GM12872 (cell line): ENCODE results near the gene TET2.

Experiments used
- TF ChIP-seq, protein P1 (sequence below): IDR thresholded peaks from 3 replicates; pipeline ENCODE4 v1.5.1; 2011; ENCODE audit warnings: low read depth, mild to moderate bottlenecking, low read length, moderate library complexity; ENCODE audit not compliant: insufficient read depth

TET2 gene

DNA sequence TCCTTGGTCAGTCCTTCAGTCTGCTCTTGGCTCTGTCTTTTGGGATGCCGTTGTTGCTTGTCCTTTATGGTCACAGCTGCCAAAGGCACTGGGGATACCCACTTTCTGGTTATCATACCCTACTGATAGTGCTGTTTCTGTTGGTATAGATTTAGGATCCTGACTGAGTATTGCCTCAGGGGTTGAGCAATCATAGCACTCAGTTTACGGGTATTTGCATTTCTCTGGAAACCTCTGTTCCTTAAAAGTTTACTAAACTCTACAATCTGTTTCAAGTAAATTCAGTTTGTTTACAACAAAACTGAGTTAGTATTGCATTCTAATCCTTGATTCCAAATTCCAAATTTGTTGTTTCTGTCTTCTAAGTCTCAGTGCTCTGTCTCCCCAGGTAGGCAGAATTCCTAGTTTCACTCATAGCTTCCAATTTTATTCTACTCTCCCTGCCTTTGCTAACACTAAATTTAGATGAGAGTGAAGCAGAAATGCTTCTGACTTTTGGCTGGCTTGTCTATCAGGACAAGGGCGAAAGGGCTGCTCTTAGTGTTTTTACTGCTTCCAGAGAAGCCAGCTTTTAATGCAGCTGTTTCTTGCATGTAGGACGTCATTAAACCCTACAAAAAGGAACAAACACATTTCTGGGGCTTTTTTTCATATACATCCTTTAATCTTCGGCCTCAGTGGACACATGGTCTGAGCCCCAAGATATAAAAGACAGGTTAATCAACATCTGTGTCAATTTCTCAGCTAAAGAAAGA is 17.2 kb upstream of the TET2 start:
- TF ChIP-seq, protein P1, sequence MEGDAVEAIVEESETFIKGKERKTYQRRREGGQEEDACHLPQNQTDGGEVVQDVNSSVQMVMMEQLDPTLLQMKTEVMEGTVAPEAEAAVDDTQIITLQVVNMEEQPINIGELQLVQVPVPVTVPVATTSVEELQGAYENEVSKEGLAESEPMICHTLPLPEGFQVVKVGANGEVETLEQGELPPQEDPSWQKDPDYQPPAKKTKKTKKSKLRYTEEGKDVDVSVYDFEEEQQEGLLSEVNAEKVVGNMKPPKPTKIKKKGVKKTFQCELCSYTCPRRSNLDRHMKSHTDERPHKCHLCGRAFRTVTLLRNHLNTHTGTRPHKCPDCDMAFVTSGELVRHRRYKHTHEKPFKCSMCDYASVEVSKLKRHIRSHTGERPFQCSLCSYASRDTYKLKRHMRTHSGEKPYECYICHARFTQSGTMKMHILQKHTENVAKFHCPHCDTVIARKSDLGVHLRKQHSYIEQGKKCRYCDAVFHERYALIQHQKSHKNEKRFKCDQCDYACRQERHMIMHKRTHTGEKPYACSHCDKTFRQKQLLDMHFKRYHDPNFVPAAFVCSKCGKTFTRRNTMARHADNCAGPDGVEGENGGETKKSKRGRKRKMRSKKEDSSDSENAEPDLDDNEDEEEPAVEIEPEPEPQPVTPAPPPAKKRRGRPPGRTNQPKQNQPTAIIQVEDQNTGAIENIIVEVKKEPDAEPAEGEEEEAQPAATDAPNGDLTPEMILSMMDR: no peak

DNA sequence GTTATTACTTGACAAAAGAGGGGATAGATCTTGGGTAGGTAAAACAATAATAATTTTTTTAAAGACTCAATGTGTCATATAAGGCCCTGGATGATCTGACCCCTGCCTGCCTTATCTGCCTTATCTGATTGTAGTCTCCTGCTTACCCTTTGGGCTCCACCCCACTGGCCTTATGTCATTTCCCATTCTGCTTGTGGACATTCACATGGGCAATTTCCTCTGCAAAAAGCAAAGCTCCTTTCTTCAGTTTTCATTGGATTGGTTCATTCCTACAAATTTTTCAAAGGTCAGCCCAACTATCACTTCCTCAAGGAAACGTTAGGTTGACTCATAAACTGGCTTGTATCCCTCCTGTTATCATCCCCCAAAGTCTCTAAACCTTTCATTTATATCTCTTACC is 15.7 kb upstream of the TET2 start:
- TF ChIP-seq, protein P1: no peak

DNA sequence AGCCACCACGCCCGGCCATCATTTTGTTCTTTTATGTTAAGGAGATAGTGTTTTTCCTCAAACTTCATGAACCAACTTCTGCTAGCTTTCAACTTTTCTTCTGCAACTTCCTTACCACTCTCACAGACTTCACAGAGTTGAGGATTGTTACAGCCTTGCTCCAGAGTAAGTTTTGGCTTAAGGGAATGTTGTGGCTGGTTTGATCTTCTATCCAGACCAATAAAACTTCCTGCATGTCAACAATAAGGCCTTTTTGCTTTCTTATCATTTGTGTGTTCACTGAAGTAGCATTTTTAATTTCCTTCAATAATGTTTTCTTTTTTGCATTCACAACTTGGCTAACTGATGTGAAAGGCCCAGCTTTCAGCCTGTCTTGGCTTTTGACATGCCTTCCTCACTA is 12.7 kb upstream of the TET2 start:
- TF ChIP-seq, protein P1: no peak

DNA sequence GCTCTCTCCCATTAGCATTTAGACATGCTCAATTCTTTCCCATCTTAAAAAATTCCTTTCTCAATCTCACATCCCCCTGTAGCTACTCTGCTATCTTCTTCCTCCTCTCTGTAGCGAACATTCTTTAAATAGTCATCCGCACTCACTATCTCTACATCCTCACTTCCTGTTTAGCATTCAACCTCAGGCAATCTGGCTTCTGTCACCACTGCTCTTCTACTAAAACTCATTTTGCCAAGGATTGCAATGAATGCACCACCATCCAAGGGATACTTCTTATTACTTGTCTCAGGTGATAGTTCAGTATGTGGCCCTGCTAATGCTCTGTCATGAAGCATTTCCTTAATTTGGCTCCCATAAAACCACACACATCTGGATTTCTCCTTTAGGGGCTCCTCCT is 10.9 kb upstream of the TET2 start:
- TF ChIP-seq, protein P1: no peak

DNA sequence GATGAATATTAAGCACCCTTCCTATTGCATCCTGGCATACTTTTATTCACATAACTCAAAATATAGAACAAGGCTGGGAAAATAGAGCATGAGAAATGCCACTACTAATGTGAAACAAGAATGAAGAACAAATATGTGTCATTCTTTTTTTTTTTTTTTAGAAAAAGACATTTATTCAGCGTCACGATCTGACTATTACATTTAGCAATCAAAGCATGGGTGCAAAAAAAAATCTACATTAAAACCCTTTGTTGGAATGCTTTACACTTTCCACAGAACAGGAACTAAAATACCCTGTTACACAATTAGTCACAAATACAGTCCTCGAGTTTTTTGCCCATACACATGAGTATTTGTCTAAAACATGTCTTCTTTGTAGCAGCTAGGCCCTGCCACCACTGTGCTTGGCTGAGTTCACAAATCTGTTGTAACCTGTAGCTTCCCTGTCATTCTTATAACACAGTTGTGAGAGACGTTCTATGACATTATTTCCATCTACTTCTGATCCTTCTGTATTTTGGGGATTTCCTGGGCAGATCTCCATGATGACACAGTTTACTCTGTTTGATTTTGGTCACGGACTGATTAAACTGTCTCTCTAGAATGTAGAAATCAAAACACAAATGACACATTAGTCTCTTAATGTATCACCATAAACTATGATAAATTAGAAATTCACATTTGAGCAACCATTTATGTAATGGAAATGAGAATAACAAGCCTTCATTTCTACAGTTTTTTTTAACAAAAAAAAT is 9.4 kb upstream of the TET2 start:
- TF ChIP-seq, protein P1: no peak

DNA sequence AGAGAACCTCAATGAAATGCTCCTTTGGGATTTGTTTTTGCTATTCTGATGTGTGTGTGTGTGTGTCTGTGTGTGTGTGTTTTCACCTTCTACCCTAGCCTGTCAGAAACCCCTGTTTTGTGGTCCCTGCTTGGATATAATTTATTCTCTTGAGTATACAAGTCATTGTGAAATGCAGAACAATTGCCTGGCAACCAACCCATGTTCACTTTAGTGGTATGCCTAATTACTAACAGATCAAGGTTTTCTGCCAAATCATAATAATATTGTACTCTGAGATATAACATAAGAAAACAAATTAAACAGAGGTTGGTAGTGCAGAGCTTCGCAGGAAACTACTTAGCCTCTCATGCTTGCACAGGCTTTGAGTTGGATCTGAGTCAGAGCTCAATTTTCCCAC is 7.0 kb upstream of the TET2 start:
- TF ChIP-seq, protein P1: no peak

DNA sequence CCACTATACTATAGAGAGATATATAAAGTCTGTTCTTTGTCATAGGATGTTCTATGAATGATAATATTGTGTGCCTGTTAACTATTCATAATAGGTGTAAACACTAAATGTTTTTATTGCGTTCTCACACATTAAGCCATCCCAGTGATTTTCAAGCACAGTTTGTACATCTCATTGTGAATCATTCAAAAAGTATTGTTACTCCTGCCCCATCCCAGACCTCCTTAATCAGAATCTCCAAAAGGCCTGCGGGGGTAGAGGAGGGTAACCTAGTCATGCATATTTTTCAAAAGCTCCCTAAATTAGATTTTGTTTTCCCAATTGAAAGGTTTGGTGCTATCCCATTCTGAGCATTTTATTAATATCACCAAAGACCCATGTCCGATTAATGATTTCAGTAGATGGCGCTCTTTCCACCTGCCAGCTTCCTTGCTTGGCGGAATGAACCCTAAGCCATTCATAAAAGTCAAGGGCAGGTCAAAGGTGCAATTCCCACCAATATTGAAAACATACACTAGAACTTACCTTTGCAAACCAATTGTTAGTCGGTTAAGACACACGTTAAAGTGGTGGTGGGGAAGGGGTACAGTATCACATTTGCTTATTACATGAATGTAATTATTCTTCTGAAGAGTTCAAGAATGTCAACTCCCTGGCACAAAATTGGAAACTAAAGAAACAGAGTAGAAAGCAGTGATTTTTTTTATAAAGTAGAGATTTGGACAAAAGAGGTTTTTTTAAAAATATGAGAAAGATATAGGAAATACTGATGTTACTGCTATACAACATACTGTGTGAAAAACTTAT is 5.8 kb upstream of the TET2 start:
- TF ChIP-seq, protein P1: peak; percentile 63; the same call in 2 of the 3 replicates
